ENCODE results near the gene RPL14. TPM values are rescaled to one million over a fixed set of nuclear protein-coding genes. Genes with fewer than 3 reads are reported as not detected.

Gene RPL14
- total RNA-seq, 3 donors from 2014 or later (not counting 1 experiment from before 2014, with no cell fraction given): 1,298 to 1,589 (median 1,441) TPM

DNA sequence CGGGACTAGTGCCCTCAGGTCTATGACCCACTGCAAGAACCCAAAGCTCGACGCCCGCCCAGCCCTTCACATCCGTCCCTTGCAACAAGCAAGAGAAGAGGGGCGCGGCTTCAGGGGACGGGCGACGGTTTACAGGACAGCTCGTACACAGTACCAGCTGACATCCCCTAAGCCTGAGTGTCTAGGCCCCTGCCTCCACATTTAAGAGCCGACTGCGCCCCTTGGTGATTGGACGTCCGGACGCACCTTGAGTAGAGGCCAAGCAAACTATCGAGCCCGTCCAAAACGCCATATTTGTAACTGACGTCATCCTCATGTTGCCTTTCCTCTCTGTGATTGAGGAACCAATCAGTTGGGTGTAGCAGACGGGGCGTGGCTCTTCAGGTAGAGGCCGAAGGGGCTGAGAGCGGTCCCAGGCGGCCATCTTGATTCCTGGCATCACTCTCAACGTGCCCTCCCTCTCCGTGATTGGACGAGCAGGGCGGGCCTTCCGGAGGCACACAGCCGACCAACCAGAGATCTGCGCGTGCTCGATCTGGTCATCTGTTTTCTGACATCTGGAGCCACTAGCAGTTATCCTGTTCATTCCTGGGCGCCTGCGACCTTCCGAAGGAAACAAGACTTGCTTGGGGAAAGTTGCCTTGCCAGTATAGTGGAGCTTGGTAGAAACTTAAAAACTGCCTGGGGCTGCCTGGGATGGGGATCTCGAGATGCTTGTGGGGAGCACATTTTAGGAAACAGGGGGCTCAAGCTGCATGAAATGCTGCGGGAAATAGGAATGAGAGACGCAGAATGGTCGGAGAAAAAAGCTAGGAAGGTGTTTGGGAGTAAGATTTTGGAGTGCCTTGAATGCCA lies 4.0 kb upstream of the RPL14 start:
- H3K36me3 Mint-ChIP-seq: no peaks in the 10 kb centered on the region
- under 1% methylated on average over 41 of the region's 41 CpGs for WGBS (ENCODE audit: insufficient coverage)

DNA sequence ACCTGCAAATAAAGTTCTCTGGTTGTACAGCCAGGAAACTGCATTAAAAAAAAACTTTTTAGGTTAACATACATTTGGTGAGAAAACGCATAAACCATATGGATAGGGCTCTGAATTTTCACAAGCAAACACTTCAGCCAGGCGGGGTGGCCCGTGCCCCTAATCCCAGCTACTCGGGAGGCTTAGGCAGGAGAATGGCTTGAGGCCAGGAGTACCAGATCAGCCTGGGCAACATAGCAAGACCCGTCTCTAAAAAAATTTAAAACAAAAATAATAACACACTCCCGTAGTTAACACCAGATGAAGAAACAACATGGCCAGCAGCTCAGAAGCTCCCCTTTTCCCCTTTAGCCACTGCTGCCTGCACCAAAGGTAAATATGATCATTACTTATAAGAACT lies 3.2 kb upstream of the RPL14 start:
- TF ChIP-seq, protein P1, sequence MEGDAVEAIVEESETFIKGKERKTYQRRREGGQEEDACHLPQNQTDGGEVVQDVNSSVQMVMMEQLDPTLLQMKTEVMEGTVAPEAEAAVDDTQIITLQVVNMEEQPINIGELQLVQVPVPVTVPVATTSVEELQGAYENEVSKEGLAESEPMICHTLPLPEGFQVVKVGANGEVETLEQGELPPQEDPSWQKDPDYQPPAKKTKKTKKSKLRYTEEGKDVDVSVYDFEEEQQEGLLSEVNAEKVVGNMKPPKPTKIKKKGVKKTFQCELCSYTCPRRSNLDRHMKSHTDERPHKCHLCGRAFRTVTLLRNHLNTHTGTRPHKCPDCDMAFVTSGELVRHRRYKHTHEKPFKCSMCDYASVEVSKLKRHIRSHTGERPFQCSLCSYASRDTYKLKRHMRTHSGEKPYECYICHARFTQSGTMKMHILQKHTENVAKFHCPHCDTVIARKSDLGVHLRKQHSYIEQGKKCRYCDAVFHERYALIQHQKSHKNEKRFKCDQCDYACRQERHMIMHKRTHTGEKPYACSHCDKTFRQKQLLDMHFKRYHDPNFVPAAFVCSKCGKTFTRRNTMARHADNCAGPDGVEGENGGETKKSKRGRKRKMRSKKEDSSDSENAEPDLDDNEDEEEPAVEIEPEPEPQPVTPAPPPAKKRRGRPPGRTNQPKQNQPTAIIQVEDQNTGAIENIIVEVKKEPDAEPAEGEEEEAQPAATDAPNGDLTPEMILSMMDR (IDR thresholded peaks at IDR 0.05): no peak
- no peaks in the 10 kb centered on the region for H3K36me3 Mint-ChIP-seq
- H3K4me1 Mint-ChIP-seq: peaks cover 45 to 54% of the 10 kb centered on the region in 2 donors
- H3K27ac Mint-ChIP-seq: peak overlapping the region; percentile 93 to 99
- Histone ChIP-seq H3K9me3 (ENCODE audit: control insufficient read depth, insufficient read depth, low read length) (no peaks in the 10 kb centered on the region), H3K27ac (ENCODE audit: low read length) (peak overlapping the region; percentile 95), H3K4me1 (ENCODE audit: control insufficient read depth, insufficient read depth, low read length) (peaks cover 29% of the 10 kb centered on the region), H3K27me3 (ENCODE audit: control insufficient read depth, insufficient read depth, low read length) (no peaks in the 10 kb centered on the region), H3K4me3 (ENCODE audit: low read length) (no peak overlapping the region), H3K36me3 (ENCODE audit: control insufficient read depth, insufficient read depth, low read length) (peaks cover 10% of the 10 kb centered on the region)
- WGBS (ENCODE audit: insufficient coverage): 53% methylated on average over 6 of the region's 6 CpGs
- H3K9me3 Mint-ChIP-seq: peaks cover 0 to 3% of the 10 kb centered on the region in 2 donors
- peak overlapping the region; percentile 96 for H3K4me3 Mint-ChIP-seq
- ATAC-seq (no peak), DNase-seq (no peak)
- intact Hi-C loops (cut with micrococcal nuclease): loop anchor here (1.0 to 5.0 kb wide), 4 partner anchors 23 to 1508 kb away; partner anchors contain the start of genes EIF1B, ULK4, ZNF619 and ZNF621
- no peaks in the 10 kb centered on the region for H3K27me3 Mint-ChIP-seq (ENCODE audit: low read depth in 2 of 2)

More for the DNA sequence above, 4.0 kb upstream of the RPL14 start:
- Histone ChIP-seq H3K27ac (ENCODE audit: low read length) (peak overlapping the region; percentile 95), H3K9me3 (ENCODE audit: control insufficient read depth, insufficient read depth, low read length) (no peaks in the 10 kb centered on the region), H3K36me3 (ENCODE audit: control insufficient read depth, insufficient read depth, low read length) (peaks cover 2% of the 10 kb centered on the region), H3K4me1 (ENCODE audit: control insufficient read depth, insufficient read depth, low read length) (peaks cover 23% of the 10 kb centered on the region), H3K27me3 (ENCODE audit: control insufficient read depth, insufficient read depth, low read length) (no peaks in the 10 kb centered on the region), H3K4me3 (ENCODE audit: low read length) (peak overlapping the region; percentile 75)
- ATAC-seq: peak; percentile 88 to 97 (median 88)
- Mint-ChIP-seq H3K27me3 (ENCODE audit: low read depth in 2 of 2) (no peaks in the 10 kb centered on the region), H3K4me1 (peaks cover 39 to 49% of the 10 kb centered on the region in 2 donors), H3K9me3 (peaks cover 0 to 3% of the 10 kb centered on the region in 2 donors), H3K4me3 (peak overlapping the region; percentile 96), H3K27ac (peak overlapping the region; percentile 93 to 99)
- DNase-seq: peak; percentile 91 to 99
- TF ChIP-seq, protein P1 (IDR thresholded peaks at IDR 0.05): no peak
- intact Hi-C loops (cut with micrococcal nuclease): loop anchor here (1.0 to 5.0 kb wide), 4 partner anchors 24 to 1509 kb away; partner anchors contain the start of genes EIF1B, ULK4, ZNF619 and ZNF621

DNA sequence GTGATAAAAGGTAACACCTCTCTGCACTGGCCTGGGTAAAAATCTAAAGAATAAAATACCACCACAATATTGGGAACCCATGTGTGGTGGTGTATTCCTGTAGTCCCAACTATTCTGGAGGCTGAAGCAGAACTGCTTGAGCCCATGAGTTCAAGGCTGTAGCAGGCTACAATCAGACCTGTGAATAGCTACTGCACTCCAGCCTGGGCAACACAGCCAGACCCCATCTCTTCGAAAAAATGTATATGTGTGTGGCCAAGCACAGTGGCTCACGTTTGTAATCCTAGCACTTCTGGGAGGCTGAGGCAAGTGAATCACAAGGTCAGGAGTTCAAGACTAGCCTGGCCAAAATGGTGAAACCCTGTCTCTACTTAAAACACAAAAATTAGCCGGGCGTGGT lies 1.8 kb upstream of the RPL14 start:
- Mint-ChIP-seq H3K4me3 (peak overlapping the region; percentile 97), H3K27ac (peak overlapping the region; percentile 95 to 97), H3K9me3 (peaks cover 0 to 3% of the 10 kb centered on the region in 2 donors), H3K36me3 (no peaks in the 10 kb centered on the region), H3K4me1 (peaks cover 49 to 54% of the 10 kb centered on the region in 2 donors), H3K27me3 (ENCODE audit: low read depth in 2 of 2) (no peaks in the 10 kb centered on the region)
- H3K4me1 ChIP-seq (ENCODE audit: control insufficient read depth, insufficient read depth, low read length): peaks cover 30% of the 10 kb centered on the region
- no peaks in the 10 kb centered on the region for H3K9me3 ChIP-seq (ENCODE audit: control insufficient read depth, insufficient read depth, low read length)
- ATAC-seq (no peak), DNase-seq (no peak)
- no peaks in the 10 kb centered on the region for H3K27me3 ChIP-seq (ENCODE audit: control insufficient read depth, insufficient read depth, low read length)
- intact Hi-C loops (cut with micrococcal nuclease): loop anchor here (5.0 kb wide), 1 partner anchor 1557 kb away; no protein-coding TSS in a partner anchor
- H3K27ac ChIP-seq (ENCODE audit: low read length): no peak overlapping the region
- no peak overlapping the region for H3K4me3 ChIP-seq (ENCODE audit: low read length)
- WGBS (ENCODE audit: insufficient coverage): 96% methylated on average over 4 of the region's 4 CpGs
- peaks cover 20% of the 10 kb centered on the region for H3K36me3 ChIP-seq (ENCODE audit: control insufficient read depth, insufficient read depth, low read length)
- TF ChIP-seq, protein P1 (IDR thresholded peaks at IDR 0.05): no peak
